H1 (cell line): ENCODE data around the gene FCGR3B. TPM values are rescaled to one million over a fixed set of nuclear protein-coding genes. Genes with fewer than 3 reads are reported as not detected.
"Not testable (repeated sequence)": the region's sequence is repeated elsewhere in the genome, so short reads cannot be mapped to it uniquely, and the experiment has no call there.

Source experiments
- CTCF ChIA-PET: fragments of 300-600 bp; sonication (Branson Sonifier 250); formaldehyde crosslinking; loops from one replicate; lab custom pipeline; 2021; ENCODE audit not compliant: partially characterized antibody; lab: Charles Lee
- POLR2A ChIA-PET: fragments of 300-600 bp; sonication (Branson Sonifier 250); formaldehyde crosslinking; loops from one replicate; lab custom pipeline; 2021; ENCODE audit warnings: inconsistent platforms; ENCODE audit not compliant: partially characterized antibody; lab: Charles Lee
- DNase-seq, 2 experiments: peaks; one replicate each; pipeline versions ENCODE4 v3.0.0 to v3.0.0-alpha.2; 2010 to 2022; ENCODE audit warnings: low spot score in 2 of 2, low read depth in 1 of 2, mixed read lengths in 1 of 2
- FAIRE-seq: peaks from 2 replicates; lab custom pipeline; 2011; peaks lifted over from hg19 to GRCh38; lab: Jason Lieb, UNC
- H2AFZ ChIP-seq: 2 replicates; pipeline ENCODE4 v1.8.1; 2012; ENCODE audit warnings: low read length, inconsistent platforms
- H2AK5ac ChIP-seq: 2 replicates; pipeline ENCODE4 v1.6.1; 2013; ENCODE audit warnings: low read depth, low read length
- H2BK120ac ChIP-seq: replicated peaks from 2 replicates; pipeline ENCODE3; 2013; ENCODE audit warnings: low read depth, low read length, inconsistent platforms
- H2BK12ac ChIP-seq: 2 replicates; pipeline ENCODE4 v1.6.1; 2013; ENCODE audit warnings: low read depth, low read length
- H2BK15ac ChIP-seq: 2 replicates; pipeline ENCODE4 v1.6.1; 2013; ENCODE audit warnings: low read length
- H2BK20ac ChIP-seq: 2 replicates; pipeline ENCODE4 v1.6.1; 2013; ENCODE audit warnings: low read length
- H2BK5ac ChIP-seq: 2 replicates; pipeline ENCODE4 v1.6.1; 2013; ENCODE audit warnings: low read depth, low read length
- H3K14ac ChIP-seq: 2 replicates; pipeline ENCODE4 v1.6.1; 2013; ENCODE audit warnings: inconsistent platforms; ENCODE audit not compliant: insufficient read length
- H3K18ac ChIP-seq: 2 replicates; pipeline ENCODE4 v1.6.1; 2013; ENCODE audit warnings: low read length; ENCODE audit errors: extremely low read depth
- H3K23ac ChIP-seq: 2 replicates; pipeline ENCODE4 v1.6.1; 2013; ENCODE audit warnings: inconsistent platforms; ENCODE audit not compliant: insufficient read length
- H3K23me2 ChIP-seq: 2 replicates; pipeline ENCODE4 v1.6.1; 2013; ENCODE audit warnings: low read depth, low read length
- H3K27ac ChIP-seq: 2 replicates; pipeline ENCODE4 v1.6.1; 2011; ENCODE audit warnings: low read depth, low read length, inconsistent platforms
- H3K27me3 ChIP-seq, 4 experiments: replicated peaks in 1 of 4; 1 replicate in 1 of 4; 2 replicates in 3 of 4; pipeline versions ENCODE4 v1.6.1 to v1.8.1; 2011 to 2013; ENCODE audit warnings: low read length in 3 of 4, mild to moderate bottlenecking in 3 of 4, inconsistent platforms in 2 of 4, mixed read lengths in 2 of 4, moderate library complexity in 1 of 4; ENCODE audit not compliant: control insufficient read depth in 3 of 4, insufficient read depth in 3 of 4; ENCODE audit errors: extremely low read depth in 1 of 4
- H3K36me3 ChIP-seq, 4 experiments: 2 replicates each; pipeline versions ENCODE4 v1.6.1 to v1.8.1; 2011 to 2013; ENCODE audit warnings: mild to moderate bottlenecking in 4 of 4, low read length in 3 of 4, moderate library complexity in 2 of 4, control low read depth in 1 of 4, inconsistent platforms in 1 of 4; ENCODE audit not compliant: insufficient read depth in 4 of 4, control insufficient read depth in 2 of 4
- H3K4ac ChIP-seq: replicated peaks from 2 replicates; pipeline ENCODE3; 2013; ENCODE audit warnings: low read length, low read depth, mixed read lengths, inconsistent platforms; ENCODE audit not compliant: insufficient read length
- H3K4me1 ChIP-seq, 4 experiments: replicated peaks in 1 of 4; 1 replicate in 1 of 4; 2 replicates in 3 of 4; pipeline versions ENCODE4 v1.6.1 to v1.8.1; 2011 to 2013; ENCODE audit warnings: low read length in 3 of 4, inconsistent platforms in 2 of 4, mixed read lengths in 1 of 4; ENCODE audit not compliant: insufficient read depth in 4 of 4, control insufficient read depth in 3 of 4
- H3K4me2 ChIP-seq, 2 experiments: 2 replicates each; pipeline versions ENCODE4 v1.6.1 to v1.8.1; 2011 to 2013; ENCODE audit warnings: low read depth in 2 of 2, low read length in 2 of 2, control low read depth in 1 of 2, inconsistent platforms in 1 of 2, mild to moderate bottlenecking in 1 of 2; ENCODE audit not compliant: insufficient read depth in 1 of 2
- H3K4me3 ChIP-seq, 4 experiments: fragments of 200-600, 300-600 bp in 1 of 4; sonication (generic), shearing (Covaris generic), sonication (Bioruptor Twin) in 1 of 4; 2 replicates each; pipeline versions ENCODE4 v1.5.1 to v1.8.1; 2011 to 2016; ENCODE audit warnings: low read length in 4 of 4, low read depth in 3 of 4, control low read depth in 2 of 4, inconsistent platforms in 2 of 4, mild to moderate bottlenecking in 2 of 4, mixed read lengths in 1 of 4, moderate library complexity in 1 of 4; ENCODE audit not compliant: insufficient read depth in 2 of 4; ENCODE audit errors: extremely low read depth in 1 of 4
- H3K56ac ChIP-seq: replicated peaks from 2 replicates; pipeline ENCODE3; 2013; ENCODE audit warnings: low read depth, mild to moderate bottlenecking, mixed read lengths, low read length, inconsistent platforms; ENCODE audit not compliant: insufficient read length
- H3K79me1 ChIP-seq: 2 replicates; pipeline ENCODE4 v1.6.1; 2013; ENCODE audit warnings: low read depth, low read length, control low read depth
- H3K79me2 ChIP-seq, 2 experiments: 2 replicates each; pipeline versions ENCODE4 v1.6.1 to v1.8.1; 2012 to 2013; ENCODE audit warnings: low read length in 2 of 2, mild to moderate bottlenecking in 2 of 2, inconsistent platforms in 1 of 2; ENCODE audit not compliant: insufficient read depth in 2 of 2, control insufficient read depth in 1 of 2
- H3K9ac ChIP-seq, 4 experiments: replicated peaks in 1 of 4; 1 replicate in 1 of 4; 2 replicates in 3 of 4; pipeline versions ENCODE4 v1.6.1 to v1.8.1; 2011 to 2013; ENCODE audit warnings: low read depth in 3 of 4, low read length in 3 of 4, control low read depth in 2 of 4, mild to moderate bottlenecking in 2 of 4, moderate library complexity in 2 of 4, inconsistent platforms in 1 of 4; ENCODE audit errors: extremely low read depth in 1 of 4
- H3K9me3 ChIP-seq, 2 experiments: 2 replicates each; pipeline versions ENCODE4 v1.6.1 to v1.8.1; 2012 to 2013; ENCODE audit warnings: mild to moderate bottlenecking in 2 of 2, moderate library complexity in 2 of 2, control low read depth in 1 of 2, inconsistent platforms in 1 of 2, low read depth in 1 of 2, low read length in 1 of 2, mixed read lengths in 1 of 2; ENCODE audit not compliant: insufficient read depth in 2 of 2
- H4K20me1 ChIP-seq, 2 experiments: replicated peaks in 1 of 2; 2 replicates each; pipeline versions ENCODE3 to v1.8.1; 2011 to 2013; ENCODE audit warnings: inconsistent platforms in 2 of 2, low read length in 2 of 2, mild to moderate bottlenecking in 1 of 2; ENCODE audit not compliant: insufficient read depth in 2 of 2, control insufficient read depth in 1 of 2
- H4K5ac ChIP-seq: 2 replicates; pipeline ENCODE4 v1.6.1; 2013; ENCODE audit warnings: low read length, low read depth, mixed read lengths, inconsistent platforms; ENCODE audit not compliant: insufficient read length
- H4K8ac ChIP-seq: 2 replicates; pipeline ENCODE4 v1.8.0; 2013; ENCODE audit warnings: mild to moderate bottlenecking, moderate library complexity, low read length, inconsistent platforms; ENCODE audit not compliant: insufficient read depth; ENCODE audit errors: extremely low read depth
- H4K91ac ChIP-seq: replicated peaks from 2 replicates; pipeline ENCODE3; 2013; ENCODE audit warnings: low read length, mixed read lengths, inconsistent platforms; ENCODE audit not compliant: insufficient read length
- WGBS, 2 experiments: shearing (Covaris generic) in 1 of 2; methylation state at CpG; one replicate each; pipeline versions ENCODE4 v1.1.6 to v1.1.7; 2013 to 2015; ENCODE audit warnings: low lambda C conversion rate in 2 of 2, mixed read lengths in 2 of 2, inconsistent platforms in 1 of 2, low coverage in 1 of 2, missing lambda C conversion rate in 1 of 2; ENCODE audit not compliant: insufficient replicate concordance in 2 of 2, insufficient coverage in 1 of 2, insufficient read length in 1 of 2; ENCODE audit errors: extremely low coverage in 1 of 2, missing lambda C conversion rate in 1 of 2; 5-methylcytosine and 5-hydroxymethylcytosine counted together
- polyA plus RNA-seq, 7 experiments: library from polyadenylated mRNA; depleted of rRNA in 3 of 7; stranded (reverse) in 5 of 7; unstranded in 2 of 7; fragments of >200 nt in 5 of 7; fragments of 200-250 nt in 2 of 7; gene quantifications; 1 replicate in 5 of 7; 2 replicates in 1 of 7; 4 replicates in 1 of 7; pipeline versions ENCODE4 v1.2.1 to v1.2.3, GENCODE V29; 2011 to 2013; ENCODE audit warnings: missing spikeins in 2 of 7, mixed read lengths in 2 of 7
- total RNA-seq: library from RNA; stranded (reverse); fragmentation: NEBNext Ultra II Directional; extraction: Animal tissue kit (Norgen Biotek cat#: 25700); gene quantifications from 2 replicates; pipeline ENCODE4 v1.2.1, GENCODE V29; 2021

FCGR3B gene
- total and polyA plus RNA-seq, 2 of the 8 experiments (the other 6 are each of a cell fraction or from before 2014, with no cell fraction given) = not detected

DNA sequence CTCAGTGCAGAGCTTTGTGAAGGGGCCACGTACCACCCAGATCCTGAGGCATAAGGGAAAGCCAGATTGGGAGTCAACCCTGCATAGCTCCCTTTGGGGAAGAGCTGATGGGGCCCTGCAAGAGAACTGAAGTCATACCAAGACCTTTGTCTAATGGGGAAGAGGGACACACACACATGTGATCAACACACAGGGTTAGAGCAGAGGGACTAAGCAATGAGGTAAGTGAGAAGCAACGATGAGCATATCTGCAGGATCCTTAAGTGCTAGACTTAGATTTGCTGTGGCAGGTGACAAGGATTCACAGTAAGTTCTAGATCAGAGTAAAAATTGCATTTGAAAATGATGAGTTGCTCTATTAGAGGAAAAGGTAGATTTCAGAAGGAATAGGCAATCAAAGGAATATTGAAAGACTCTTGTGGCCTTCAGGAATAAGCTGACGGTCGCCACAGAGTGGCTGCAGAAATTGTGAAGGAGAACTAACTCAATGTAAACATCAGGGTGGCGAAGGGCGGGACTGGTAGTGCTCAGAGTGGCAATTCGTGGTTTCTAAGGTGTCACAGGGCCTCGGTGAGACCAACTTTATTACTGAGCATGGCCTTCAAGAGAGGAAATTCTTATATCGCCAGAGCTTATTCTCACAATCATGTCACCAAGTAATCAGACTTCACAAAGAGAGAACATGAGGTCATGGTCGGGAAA, 4.4 kb downstream of the FCGR3B start:
- H3K23me2 ChIP-seq, H2BK15ac ChIP-seq, FAIRE-seq, H2AFZ ChIP-seq, H2BK20ac ChIP-seq, H4K20me1 ChIP-seq, H4K5ac ChIP-seq, H3K4me3 ChIP-seq, H3K9me3 ChIP-seq, H3K56ac ChIP-seq, H4K91ac ChIP-seq, H2AK5ac ChIP-seq, H3K36me3 ChIP-seq, H3K4ac ChIP-seq, H2BK120ac ChIP-seq, H3K79me2 ChIP-seq, H3K23ac ChIP-seq, H3K79me1 ChIP-seq, POLR2A ChIA-PET, H3K4me1 ChIP-seq, H4K8ac ChIP-seq, H3K18ac ChIP-seq, H3K4me2 ChIP-seq, H3K27ac ChIP-seq, DNase-seq, H2BK12ac ChIP-seq, H2BK5ac ChIP-seq, H3K27me3 ChIP-seq, H3K14ac ChIP-seq, H3K9ac ChIP-seq: not testable (repeated sequence)
- 86% methylated on average over 9 of the region's 10 CpGs; no CpG with 5 or more reads in 1 of the 2 experiments for WGBS, 2 experiments
- CTCF ChIA-PET = interaction anchor here (0.8 kb wide), 1 partner anchor 142 kb away, joined by 3 read pairs; no protein-coding TSS in a partner anchor

DNA sequence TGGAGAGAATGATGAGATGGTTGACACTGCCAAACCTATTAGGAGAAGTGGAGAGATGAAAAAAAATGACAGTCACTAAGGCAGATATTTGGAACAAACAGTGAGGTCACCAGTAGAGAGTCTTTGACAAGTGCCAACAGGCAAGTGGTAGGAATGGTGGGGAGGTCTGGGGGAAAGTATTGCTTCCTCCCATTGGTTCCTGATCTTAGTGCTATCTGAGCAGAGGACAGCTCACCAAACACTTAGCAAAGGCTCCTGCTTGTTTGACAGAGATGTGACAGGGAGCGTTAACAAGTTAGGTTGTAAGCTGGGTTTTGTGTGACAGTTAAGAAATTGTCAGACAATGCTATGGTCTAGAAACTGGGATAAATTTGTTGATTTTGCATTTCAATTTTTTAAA, 6.4 kb downstream of the FCGR3B start:
- H3K56ac ChIP-seq, H4K20me1 ChIP-seq, H2AFZ ChIP-seq, DNase-seq, H3K23me2 ChIP-seq, H2BK12ac ChIP-seq, H2BK5ac ChIP-seq, H3K14ac ChIP-seq, H2AK5ac ChIP-seq, H4K5ac ChIP-seq, H4K8ac ChIP-seq, H3K27me3 ChIP-seq, H3K4me1 ChIP-seq, CTCF ChIA-PET, H3K9me3 ChIP-seq, H3K79me1 ChIP-seq, H3K4ac ChIP-seq, H3K9ac ChIP-seq, POLR2A ChIA-PET, H3K36me3 ChIP-seq, H2BK15ac ChIP-seq, H3K79me2 ChIP-seq, H2BK20ac ChIP-seq, H3K27ac ChIP-seq, H3K23ac ChIP-seq, H2BK120ac ChIP-seq, H3K4me3 ChIP-seq, H3K4me2 ChIP-seq, H3K18ac ChIP-seq, H4K91ac ChIP-seq: not testable (repeated sequence)
- FAIRE-seq = peak; percentile 39
- 89% methylated on average over 1 of the region's 1 CpG; no CpG with 5 or more reads in 1 of the 2 experiments for WGBS, 2 experiments
